Medulla oblongata (tissue), 1 donor: ENCODE data around the gene KRTAP16-1.
"Not testable (repeated sequence)": the region's sequence is repeated elsewhere in the genome, so short reads cannot be mapped to it uniquely, and the experiment has no call there.

ENCODE experiments used
- DNase-seq: peaks from one replicate; pipeline ENCODE4 v3.0.0-alpha.2; 2015; ENCODE audit errors: extremely low spot score

KRTAP16-1 gene, protein sequence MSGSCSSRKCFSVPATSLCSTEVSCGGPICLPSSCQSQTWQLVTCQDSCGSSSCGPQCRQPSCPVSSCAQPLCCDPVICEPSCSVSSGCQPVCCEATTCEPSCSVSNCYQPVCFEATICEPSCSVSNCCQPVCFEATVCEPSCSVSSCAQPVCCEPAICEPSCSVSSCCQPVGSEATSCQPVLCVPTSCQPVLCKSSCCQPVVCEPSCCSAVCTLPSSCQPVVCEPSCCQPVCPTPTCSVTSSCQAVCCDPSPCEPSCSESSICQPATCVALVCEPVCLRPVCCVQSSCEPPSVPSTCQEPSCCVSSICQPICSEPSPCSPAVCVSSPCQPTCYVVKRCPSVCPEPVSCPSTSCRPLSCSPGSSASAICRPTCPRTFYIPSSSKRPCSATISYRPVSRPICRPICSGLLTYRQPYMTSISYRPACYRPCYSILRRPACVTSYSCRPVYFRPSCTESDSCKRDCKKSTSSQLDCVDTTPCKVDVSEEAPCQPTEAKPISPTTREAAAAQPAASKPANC

DNA sequence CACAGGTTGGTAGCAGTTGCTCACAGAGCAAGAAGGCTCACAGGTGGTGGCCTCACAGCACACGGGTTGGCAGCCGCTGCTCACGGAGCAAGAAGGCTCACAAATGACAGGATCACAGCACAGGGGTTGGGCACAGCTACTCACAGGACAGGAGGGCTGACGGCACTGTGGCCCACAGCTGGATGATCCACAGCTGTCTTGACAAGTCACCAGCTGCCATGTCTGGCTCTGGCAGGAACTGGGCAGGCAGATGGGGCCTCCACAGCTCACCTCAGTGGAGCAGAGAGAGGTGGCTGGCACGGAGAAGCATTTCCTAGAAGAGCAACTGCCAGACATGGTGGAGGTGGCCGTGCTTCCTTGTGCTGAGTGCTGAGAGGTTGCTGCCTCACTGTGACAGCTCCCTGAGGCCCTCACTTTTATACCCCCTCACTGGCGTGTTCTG, at the start of gene KRTAP16-1:
Gene KRTAP16-1, minus strand, starts transcription at position 392 of the 442 bp plus-strand sequence. Its CDS starts 56 bp downstream, at position 336.
- no peak for DNase-seq

DNA sequence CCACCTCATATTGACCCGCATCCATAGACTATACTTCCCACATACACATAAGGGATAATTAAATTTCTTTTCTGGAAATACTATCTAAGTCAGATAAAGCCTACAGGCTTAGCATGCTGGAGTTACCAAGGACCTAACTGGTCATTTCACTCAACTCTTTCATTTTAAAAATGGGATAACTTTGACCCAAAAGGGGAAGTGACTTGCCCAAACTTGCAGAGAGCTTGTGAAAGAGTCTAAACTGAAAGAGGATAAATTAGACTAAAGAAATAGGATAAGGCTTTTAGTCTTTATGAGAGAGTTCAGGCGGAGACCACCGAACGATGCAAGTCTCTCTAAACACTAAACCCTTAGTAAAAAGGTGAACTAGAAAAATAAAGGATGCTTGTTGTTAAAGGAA, 45.4 kb upstream of the KRTAP16-1 start:
- DNase-seq = no peak

DNA sequence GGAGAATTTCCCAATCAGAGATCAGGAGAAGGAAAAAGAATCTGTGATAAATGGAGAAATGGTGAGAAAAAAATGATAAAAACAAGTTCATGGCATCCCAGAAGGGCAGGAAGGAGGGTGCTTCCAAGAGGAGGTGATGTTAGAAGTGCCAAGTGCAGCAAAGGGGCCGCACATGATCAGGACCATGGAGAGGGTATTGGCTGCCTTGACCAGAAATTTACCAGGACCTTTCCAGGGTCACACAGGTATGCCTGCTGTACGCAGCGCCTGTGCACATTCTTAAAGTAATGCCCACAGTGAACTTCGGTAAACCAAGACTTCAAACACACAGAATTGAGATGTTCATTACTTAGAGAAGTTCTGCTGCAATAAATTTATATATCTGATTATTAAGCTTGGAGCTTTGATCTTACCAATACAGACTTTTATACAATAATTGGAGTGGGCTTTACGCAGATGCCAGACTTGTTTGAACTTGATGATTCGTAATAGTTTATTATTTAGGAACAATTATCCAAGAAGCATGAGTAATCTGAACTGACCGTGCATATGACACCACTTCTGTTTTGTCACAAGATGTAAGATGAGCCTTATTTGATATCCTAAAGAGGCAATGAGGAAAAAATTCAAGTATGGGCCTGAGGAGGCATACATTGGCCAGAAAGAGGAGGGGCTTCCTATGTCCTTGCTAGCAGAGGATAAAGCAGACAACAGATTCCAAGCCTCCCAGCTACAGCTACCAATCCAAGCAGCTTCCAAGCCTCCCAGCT, 43.7 kb upstream of the KRTAP16-1 start:
- DNase-seq = no peak

DNA sequence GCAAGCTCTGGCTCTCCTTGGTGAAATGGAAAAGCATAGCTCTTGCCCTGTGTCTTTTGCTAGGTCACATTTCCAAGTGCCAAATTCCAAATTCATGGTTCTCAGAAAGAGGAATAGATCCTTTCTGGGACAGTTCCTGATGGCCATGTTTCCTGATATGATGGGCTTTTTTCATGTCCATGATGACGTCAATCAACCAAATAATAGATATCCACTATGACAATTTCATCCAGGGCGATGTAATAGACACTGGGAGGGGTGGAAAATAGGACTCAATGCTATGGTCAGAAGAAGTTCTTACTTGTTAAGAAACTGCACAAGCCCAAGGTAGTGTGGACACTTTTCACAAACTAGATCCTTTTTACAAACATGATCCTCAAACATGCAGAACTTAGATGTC, 42.1 kb upstream of the KRTAP16-1 start:
- DNase-seq = no peak

DNA sequence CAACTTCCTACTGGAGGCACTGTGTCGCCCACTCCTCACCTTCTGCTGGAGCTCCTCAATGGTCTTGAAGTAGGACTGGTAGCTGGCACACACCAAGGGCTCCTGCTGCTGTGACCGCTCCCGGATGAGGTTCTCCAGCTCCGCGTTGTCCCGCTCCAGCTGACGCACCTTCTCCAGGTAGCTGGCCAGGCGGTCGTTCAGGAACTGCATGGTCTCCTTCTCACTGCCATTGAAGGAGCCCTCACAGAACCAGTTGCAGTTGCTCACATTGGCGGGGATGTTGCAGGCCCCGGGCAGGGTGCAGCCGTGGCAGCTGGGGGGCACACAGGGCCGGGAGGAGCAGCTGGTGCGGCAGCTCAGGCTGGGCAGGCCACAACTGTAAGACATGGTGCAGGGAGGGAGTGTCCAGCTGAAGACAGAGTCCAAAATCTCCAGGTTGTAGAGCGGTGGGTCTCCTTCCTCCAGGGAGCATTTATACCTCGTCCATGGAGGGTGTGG, 41.3 kb upstream of the KRTAP16-1 start, which contains the start of gene KRT33A:
Gene KRT33A, minus strand, starts transcription at position 448 of the 498 bp plus-strand sequence. Its CDS starts 61 bp downstream, at position 387.
- not testable (repeated sequence) for DNase-seq

DNA sequence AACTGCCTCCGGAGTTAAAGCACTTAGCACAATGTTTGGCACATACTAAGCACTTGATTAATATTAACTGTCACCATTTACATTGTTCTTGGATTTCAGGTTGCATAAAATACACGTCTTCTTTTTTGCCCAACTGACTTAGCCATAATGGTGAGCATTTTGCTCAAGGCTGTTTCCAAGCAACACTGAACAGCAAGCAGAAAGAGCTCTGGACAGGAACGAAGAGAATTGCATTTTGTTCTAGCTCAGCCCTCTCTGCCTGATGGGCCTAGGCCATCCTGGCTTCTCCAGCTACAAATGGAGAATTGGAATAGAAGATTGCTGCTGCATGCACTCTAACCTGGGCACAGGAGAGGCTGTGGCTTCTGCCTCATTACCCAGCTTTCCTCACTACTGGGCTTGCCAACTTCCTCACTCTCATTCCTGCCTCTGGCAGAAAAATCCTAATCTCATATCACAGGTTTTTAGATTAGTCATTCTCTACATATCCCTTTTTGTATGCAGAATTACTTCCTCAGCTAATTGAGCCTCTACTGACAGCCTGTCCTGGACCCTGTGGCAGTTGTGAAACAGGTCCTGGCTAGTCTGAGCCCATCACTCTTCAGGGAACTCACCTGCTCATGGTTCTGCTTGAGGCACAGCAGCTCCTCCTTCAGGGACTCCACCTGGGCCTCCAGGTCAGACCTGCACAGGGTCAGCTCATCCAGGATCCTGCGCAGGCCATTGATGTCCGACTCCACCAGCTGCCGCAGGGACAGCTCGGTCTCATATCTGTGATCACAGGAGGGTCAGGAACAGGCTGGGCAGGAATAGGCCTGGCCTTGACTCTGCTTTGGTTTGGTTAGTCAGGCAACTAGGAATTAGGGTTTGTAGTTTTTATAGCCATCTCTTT, 39.0 kb upstream of the KRTAP16-1 start:
- DNase-seq = peak; percentile 12

DNA sequence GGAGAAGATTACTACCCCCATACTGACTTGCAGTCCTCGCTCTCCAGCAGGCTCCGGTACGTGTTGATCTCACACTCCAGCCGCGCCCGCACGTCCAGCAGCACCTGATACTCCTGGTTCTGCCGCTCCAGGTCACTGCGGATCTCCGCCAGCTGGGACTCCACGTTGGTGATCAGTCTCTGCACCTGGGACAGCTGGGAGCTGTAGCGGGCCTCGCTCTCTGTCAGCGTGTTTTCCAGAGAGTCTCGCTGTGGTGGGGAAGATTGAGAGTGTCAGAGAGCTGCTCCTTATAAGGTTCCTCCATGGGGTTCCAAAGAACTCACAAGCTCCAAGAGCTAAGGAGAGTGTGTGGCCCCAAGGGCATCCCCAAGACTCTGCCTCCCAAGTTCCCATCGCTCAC, 37.3 kb upstream of the KRTAP16-1 start:
- DNase-seq = not testable (repeated sequence)

DNA sequence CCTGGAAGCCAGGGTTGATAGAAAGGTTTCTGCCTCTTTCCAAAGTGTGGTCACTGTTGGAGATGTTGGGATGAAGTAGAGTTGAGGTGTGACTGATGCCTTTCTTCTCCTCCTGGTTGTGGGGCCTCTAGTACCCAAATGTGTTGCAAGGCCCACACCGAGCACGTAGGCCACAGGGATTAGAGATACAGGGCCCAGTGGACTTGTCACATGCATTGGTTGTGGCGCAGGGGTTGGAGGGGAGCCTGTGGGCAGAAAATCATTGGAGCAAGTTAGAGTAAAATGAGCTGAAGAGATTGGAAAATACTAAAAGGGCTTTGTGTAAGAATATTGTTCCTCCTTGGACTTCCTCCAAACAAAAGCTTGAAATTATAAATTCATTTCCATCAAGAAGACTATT, 36.9 kb upstream of the KRTAP16-1 start:
- DNase-seq = no peak

DNA sequence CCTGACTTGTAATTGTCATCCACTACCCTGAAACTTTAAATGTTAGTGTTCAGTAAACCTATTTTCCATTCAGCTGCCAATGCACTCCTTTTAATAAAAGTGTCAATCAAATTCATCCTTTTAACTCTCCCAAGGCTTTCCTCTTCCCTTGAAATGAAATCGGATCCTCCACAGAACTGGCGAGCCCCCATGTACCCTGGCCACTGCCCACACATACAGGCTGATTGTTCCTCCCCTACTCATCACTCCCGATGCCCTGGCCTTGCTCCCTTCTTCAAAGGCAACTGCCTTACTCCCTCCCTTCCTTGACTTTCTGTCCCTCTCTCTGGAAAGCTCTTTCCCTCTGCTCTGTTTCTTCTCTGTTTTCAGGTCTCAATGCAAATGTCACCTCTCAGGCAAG, 33.9 kb upstream of the KRTAP16-1 start:
- no peak for DNase-seq

DNA sequence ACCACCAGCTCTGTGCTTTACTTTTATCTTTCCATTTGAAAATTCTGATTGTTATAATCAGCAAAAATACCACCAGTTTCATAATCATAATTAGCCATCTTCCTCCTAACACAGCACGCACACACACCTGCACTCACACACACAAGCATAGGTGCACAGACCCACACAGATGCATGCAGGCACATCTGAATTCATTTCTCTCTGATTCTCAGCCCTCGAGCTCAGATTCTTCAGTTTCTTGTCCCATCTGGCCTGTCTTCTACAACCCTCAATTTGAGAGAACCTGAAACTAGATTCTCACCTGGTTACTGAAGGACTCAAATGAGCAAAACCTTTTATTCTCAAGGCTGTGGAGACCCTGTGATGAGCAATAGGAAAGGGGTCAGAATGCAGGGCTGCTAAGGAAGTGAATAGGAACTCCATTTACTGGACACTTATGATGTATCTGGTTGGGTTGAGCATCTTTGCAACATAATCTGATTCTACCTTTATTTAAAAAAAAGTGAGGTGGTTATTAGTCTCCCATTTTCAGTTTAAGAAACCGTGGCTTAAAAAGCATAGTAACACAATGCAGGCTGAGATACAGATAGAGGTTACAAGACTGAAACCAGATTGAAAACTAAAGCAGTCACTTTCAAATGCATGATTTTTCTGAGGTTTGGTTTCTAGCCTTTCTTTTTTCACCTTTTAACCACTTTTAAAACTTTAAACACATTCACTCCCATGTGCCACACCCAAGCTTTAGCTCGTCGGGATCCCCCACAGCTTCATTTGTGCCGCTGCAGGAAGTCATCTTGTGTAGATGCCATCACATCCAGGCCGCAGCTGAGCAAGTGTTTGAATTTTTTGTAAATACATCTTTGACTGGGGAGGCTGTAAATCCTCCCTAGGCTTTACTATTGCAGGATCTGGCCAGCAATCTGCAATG, 32.1 kb upstream of the KRTAP16-1 start:
- no peak for DNase-seq

DNA sequence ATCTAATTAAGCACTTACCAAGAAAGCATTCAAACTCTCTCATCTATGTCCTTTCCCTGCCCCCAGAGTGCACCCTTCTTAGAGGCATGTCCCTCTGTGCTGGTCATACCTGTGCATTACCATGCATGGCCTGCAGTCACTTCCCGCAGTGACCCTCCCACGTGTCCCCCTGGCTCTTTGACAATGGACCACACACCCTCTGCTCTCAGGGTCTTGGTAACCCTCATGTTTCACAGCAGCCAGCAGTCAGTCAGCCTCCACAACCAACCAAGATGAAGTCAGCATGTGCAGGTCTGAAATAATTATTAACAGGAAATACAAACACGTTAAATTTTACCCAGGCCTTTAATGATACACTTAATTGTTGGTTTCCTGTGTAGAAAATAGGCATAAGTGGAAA, 31.4 kb upstream of the KRTAP16-1 start:
- no peak for DNase-seq

DNA sequence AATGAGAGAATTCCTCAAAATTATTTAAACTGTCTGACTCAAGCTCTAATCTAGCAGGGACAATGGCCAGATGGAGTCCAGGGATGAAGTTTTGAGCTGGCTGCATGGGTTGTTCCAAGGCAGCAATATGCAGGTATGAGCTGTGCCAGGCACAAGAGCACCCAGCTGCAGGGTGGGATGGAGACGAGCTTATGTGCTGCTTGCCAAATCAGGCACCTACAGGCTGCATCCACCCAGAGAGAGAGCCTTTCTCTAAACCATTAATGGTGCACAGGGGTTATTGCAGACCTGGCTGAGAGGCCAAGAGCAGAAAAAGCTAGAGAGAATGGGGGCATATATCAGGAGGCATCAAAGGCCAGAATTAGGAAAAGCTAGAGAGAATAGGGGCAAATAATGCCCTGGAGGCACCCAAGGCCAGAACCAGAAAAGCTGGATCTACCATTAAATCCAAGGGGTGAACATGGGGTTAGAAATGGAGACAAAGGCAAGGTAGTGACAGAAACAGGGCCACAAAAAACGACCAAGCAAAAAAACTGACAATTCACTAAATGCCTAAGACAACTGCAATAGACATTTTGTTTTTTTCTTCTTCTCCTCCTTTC, 30.6 kb upstream of the KRTAP16-1 start:
- no peak for DNase-seq

DNA sequence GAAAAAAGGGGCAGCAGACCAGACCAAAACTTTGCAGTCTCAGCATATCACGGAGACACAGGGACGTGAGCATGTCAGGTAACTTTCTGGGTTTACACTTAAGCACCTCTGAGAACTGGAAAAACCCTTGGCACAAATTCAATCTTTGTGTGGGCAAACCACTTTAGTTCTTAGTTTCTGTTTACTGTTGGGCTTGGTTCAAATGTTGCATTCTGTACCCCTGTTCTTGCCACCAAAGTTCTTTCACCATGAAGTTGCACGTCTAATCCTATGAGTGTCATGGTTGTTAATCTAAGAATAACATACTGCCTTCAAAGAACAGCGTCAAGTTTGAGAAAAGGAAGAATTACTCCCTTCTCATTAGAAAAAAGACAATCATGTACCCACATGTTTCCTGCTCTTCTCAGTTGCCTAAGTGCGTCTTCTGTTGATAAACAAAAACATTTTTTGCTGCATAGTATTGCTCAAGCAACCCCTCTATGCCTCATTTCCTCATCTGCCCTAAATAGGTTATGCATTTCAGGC, 29.9 kb upstream of the KRTAP16-1 start:
- DNase-seq = no peak

DNA sequence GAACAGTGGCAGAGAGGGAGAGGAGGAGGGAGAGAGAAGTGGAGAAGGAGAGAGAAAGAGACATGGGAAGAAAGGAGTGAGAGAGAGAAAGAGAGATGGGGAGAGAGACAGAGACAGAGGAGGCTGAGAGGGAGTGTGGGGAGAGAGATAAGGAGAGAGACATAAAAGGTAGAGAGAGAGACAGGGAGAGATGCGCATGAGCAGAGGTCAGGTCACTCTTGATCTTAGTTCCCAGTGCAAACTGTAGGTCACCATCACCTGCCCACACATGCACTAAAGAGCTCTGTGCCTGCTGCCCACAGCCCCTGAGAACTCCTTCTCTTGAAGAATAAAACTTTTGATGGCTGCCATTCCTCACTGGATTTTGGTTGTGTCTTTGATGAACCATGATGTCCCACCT, 26.6 kb upstream of the KRTAP16-1 start:
- no peak for DNase-seq

DNA sequence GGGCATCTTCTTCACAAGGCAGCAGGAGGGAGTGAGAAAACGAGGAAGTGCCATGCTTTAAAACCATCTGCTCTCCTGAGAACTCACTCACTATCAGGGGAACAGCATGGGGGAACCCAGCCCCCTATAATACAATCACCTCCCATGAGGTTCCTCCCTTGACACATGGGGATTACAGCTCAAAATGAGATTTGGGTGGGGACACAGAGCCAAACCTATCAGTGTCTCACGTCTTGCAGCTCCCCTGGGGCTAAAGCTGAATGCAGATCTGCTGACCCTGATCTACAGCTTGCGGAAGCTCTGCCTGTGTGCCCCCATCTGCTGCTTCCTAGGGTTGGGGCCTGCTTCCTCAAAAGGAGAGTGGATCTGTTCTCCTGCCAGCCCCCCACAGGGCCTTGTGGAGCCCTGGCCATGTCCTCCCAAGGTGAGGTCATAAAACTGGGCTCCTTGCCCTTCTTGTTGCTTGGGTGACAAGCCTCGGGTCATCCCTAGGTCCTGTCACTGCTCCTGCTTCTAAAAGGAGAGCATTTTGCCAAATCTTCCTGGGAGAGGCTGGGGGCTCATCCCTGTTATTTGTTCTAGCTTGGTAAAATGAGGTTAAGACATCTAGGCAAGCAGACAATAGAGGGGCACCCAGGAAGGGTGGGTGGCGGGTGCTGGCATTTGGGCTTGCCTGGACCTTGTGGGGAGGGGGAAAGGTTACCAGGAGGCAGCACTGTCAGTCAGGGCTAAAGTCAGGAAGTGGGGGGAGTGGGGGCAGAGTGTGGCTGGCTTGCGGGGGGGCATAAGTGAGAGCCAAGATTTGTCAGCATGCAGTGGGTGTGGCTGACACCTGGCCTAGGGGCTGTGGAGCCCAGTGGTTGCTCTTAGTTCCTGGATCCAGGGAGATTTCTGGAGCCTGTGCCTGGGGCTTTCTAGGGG, 25.5 kb upstream of the KRTAP16-1 start:
- DNase-seq = no peak

DNA sequence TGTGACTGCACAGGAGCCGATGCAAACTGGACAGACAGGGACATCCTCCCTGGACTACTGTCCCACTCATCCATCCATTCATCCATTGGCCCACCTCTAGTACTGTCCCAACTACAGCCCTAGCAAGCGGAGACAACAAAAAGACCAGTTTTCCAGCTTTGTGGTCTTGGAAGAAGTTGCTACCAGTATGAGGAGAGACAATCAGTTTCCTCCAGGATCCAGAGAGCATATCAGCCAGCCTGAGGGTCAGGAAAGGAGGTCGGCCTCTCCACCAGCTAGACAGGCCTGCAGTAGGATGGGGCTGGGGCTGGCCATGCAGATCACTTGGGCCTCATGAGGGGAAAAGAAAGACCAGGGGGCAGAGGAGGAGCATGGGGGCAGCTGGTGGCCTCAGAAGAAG, 24.7 kb upstream of the KRTAP16-1 start:
- no peak for DNase-seq

DNA sequence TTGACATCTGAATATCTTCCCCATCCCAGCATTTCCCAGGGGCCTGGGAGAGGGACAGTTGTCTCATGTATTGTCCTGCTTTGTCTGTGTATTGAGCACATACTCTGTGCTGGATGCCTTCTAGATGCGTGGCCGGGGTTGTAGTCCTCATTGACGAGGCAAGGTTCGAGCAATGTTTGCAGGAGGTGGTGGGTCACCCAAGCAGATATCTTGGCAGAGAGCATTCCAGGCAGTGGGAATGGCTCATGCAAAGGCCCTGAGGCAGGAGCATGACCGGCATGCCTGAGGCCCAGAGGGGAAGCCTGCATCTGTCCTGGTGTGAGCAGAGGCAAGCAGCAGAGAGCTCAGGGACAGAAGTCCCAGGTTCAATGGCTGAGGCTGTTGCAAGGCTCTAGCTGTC, 24.0 kb upstream of the KRTAP16-1 start:
- no peak for DNase-seq

DNA sequence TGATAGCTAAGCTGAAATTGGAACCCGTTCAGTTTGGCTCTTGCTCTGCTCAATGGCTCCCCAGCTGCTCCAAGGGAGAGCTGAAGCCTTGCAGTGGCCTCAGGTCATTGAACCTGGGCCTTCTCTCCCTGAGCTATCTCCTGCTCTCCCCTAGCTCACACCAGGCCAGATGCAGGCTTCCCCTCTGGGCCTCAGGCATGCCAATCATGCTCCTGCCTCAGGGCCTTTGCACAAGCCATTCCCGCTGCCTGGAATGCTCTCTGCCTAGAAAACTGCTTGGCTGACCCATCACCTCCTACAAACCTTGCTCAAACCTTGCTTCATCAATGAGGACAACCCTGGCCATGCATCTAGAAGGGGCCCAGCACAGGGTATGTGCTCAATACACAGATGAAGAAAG, 23.1 kb upstream of the KRTAP16-1 start:
- DNase-seq = no peak

DNA sequence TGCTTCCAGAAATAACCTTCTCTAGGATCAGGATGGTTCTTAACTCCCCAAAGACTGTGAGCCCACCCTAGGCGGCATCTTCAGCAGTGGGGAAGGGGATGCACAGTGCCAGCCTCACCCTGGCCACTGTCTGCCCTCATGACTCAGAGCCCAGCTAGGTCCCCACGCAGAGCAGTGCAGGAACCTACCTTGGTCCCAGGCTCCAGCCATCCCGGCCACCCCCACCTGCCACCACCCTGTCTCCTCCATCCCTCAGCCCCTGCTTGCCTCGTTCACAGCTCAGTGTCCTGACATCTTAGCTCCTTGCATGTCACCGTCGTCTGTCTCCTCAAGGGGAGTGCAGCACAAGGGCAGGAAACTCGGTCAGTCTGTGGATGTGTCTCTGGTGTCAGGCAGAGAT, 22.5 kb upstream of the KRTAP16-1 start:
- DNase-seq = no peak
